ENCODE data around the gene C1QA.

DNA sequence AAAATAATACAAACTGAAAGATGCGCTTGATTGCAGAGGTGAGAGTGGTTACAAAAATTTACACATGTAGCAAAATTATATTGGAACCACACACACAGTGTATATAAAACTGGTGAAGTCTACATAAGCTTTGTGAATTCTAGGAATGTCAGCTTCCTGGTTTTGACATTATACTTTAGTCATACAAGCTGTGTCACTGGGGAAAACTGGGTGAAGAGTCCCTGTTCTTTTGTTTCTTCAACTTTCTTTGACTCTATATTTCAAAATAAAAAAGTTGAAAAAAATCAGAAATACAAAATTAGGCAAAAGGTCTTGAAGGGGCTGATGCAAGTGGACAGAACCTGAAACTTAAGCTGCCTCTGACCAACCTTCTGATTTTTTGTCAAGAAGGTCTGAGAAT is 10.0 kb downstream of the C1QA start:
- TF ChIP-seq, protein P1, sequence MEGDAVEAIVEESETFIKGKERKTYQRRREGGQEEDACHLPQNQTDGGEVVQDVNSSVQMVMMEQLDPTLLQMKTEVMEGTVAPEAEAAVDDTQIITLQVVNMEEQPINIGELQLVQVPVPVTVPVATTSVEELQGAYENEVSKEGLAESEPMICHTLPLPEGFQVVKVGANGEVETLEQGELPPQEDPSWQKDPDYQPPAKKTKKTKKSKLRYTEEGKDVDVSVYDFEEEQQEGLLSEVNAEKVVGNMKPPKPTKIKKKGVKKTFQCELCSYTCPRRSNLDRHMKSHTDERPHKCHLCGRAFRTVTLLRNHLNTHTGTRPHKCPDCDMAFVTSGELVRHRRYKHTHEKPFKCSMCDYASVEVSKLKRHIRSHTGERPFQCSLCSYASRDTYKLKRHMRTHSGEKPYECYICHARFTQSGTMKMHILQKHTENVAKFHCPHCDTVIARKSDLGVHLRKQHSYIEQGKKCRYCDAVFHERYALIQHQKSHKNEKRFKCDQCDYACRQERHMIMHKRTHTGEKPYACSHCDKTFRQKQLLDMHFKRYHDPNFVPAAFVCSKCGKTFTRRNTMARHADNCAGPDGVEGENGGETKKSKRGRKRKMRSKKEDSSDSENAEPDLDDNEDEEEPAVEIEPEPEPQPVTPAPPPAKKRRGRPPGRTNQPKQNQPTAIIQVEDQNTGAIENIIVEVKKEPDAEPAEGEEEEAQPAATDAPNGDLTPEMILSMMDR (IDR thresholded peaks at IDR 0.05), result no peak
- TF ChIP-seq POLR2A (IDR thresholded peaks at IDR 0.05), result no peak

Data from right lobe of liver (tissue), 4 donors.